DMS 273 treated with DMSO at 0.1 percent for 48 hours (cell line): Measurements from ENCODE around the gene MX1.

ENCODE experiments used
- DNase-seq: peaks from one replicate; lab custom pipeline; 2025; lab: John Stamatoyannopoulos, UW

Gene MX1

GRCh38 chr21:41432562-41433460, 6.8 kb downstream of the MX1 start:
- DNase-seq, result no peak

GRCh38 chr21:41433566-41433965, 7.5 kb downstream of the MX1 start:
- no peak for DNase-seq

- DNase-seq, result no peak
Observed at GRCh38 chr21:41435706-41436105, 9.7 kb downstream of the MX1 start.

- no peak for DNase-seq
Observed at GRCh38 chr21:41437729-41438128, 11.7 kb downstream of the MX1 start.

- no peak for DNase-seq
Observed at GRCh38 chr21:41438425-41439113, 12.5 kb downstream of the MX1 start.

GRCh38 chr21:41439248-41439647, 13.2 kb downstream of the MX1 start:
- no peak for DNase-seq

GRCh38 chr21:41441546-41441945, 15.5 kb downstream of the MX1 start:
- no peak for DNase-seq

- DNase-seq, result no peak
Observed at GRCh38 chr21:41442481-41443186, 16.6 kb downstream of the MX1 start.

- DNase-seq, result no peak
Observed at GRCh38 chr21:41443562-41443961, 17.5 kb downstream of the MX1 start.

GRCh38 chr21:41444703-41445464, 18.8 kb downstream of the MX1 start:
- no peak for DNase-seq

GRCh38 chr21:41445465-41445862, 19.4 kb downstream of the MX1 start:
- DNase-seq, result no peak

- no peak for DNase-seq
Observed at GRCh38 chr21:41446586-41446985, 20.5 kb downstream of the MX1 start.

- no peak for DNase-seq
Observed at GRCh38 chr21:41447356-41447755, 21.3 kb downstream of the MX1 start.

GRCh38 chr21:41449613-41450012, 23.6 kb downstream of the MX1 start:
- no peak for DNase-seq

GRCh38 chr21:41451753-41452676, 26.0 kb downstream of the MX1 start:
- no peak for DNase-seq

- no peak for DNase-seq
Observed at GRCh38 chr21:41453198-41453597, 27.2 kb downstream of the MX1 start.

- DNase-seq, result no peak
Observed at GRCh38 chr21:41453761-41454160, 27.7 kb downstream of the MX1 start.

GRCh38 chr21:41458121-41458520, 32.1 kb downstream of the MX1 start:
- DNase-seq, result no peak

GRCh38 chr21:41458559-41458958, 32.5 kb downstream of the MX1 start:
- DNase-seq, result no peak

- no peak for DNase-seq
Observed at GRCh38 chr21:41459884-41460534, 34.0 kb downstream of the MX1 start.
